Body of pancreas (tissue), 4 donors: ENCODE data around the gene LRRC47. TPM values are rescaled to one million over a fixed set of nuclear protein-coding genes. Genes with fewer than 3 reads are reported as not detected.

Experiments
- ATAC-seq: fragments of 150-250 bp; one replicate; pipeline ENCODE4 v1.9.1; 2016
- DNase-seq, 4 donors: peaks; one replicate each; pipeline ENCODE4 v3.0.0-alpha.2; 2019
- H3K27ac ChIP-seq, 4 donors: fragments of 200-600 bp; sonication (generic); 1 replicate in 3 of 4; 2 replicates in 1 of 4; pipeline versions ENCODE4 v1.5.1 to v1.6.1; 2016 to 2019; ENCODE audit warnings: mild to moderate bottlenecking in 1 of 4, mixed read lengths in 1 of 4, moderate library complexity in 1 of 4
- H3K27me3 ChIP-seq, 2 donors: fragments of 200-600 bp; sonication (generic); one replicate each; pipeline ENCODE4 v1.6.0; 2016; ENCODE audit warnings: mild to moderate bottlenecking in 1 of 2
- H3K36me3 ChIP-seq, 2 donors: fragments of 200-600 bp; sonication (generic); replicated peaks in 1 of 2; 2 replicates each; pipeline ENCODE4 v1.5.1; 2016; ENCODE audit warnings: low read depth in 2 of 2; ENCODE audit not compliant: insufficient read depth in 1 of 2
- H3K4me1 ChIP-seq: fragments of 200-600 bp; sonication (generic); one replicate; pipeline ENCODE4 v1.6.0; 2016
- H3K4me3 ChIP-seq, 2 donors: fragments of 200-600 bp; sonication (generic); 1 replicate in 1 of 2; 2 replicates in 1 of 2; pipeline ENCODE4 v1.5.1; 2016 to 2019
- H3K9me3 ChIP-seq, 3 donors: fragments of 200-600 bp; sonication (generic); 1 replicate in 2 of 3; 2 replicates in 1 of 3; pipeline ENCODE4 v1.5.1; 2016
- CTCF ChIP-seq, 7 experiments: fragments of 450-650 bp in 4 of 7; fragments of 200-600 bp in 3 of 7; sonication (generic) in 3 of 7; IDR thresholded peaks; one replicate each; pipeline ENCODE4 v1.5.1; 2016 to 2019; ENCODE audit warnings: antibody characterized with exemption in 7 of 7
- POLR2A ChIP-seq, 3 donors: fragments of 450-650 bp; IDR thresholded peaks; one replicate each; pipeline ENCODE4 v1.6.1; 2016; ENCODE audit warnings: antibody characterized with exemption in 3 of 3, mild to moderate bottlenecking in 2 of 3
- WGBS, 2 donors: methylation state at CpG; one replicate each; pipeline ENCODE4 v1.1.5; 2017; 5-methylcytosine and 5-hydroxymethylcytosine counted together
- intact Hi-C: fragments of 100-400 bp; cut with DNase I; formaldehyde crosslinking; loops from one replicate; pipeline ENCODE4 v1.15.1; 2023
- total RNA-seq, 2 donors: library from RNA; depleted of rRNA; stranded (reverse); fragments of >200 nt; gene quantifications; one replicate each; pipeline ENCODE4 v1.1.0, GENCODE V29; 2016

LRRC47 gene
- total RNA-seq, 2 donors from 2014 or later = 40.0 to 49.4 TPM

GRCh38 chr1:3837685-3838084, 41.4 kb upstream of the LRRC47 start:
- H3K9me3 ChIP-seq = peaks cover 0 to 11% (median 0%) of the 10 kb centered on the region in 3 donors
- TF ChIP-seq CTCF (IDR thresholded peaks at IDR 0.05) = no peak
- TF ChIP-seq POLR2A (IDR thresholded peaks at IDR 0.05) = no peak
- no peak overlapping the region for H3K4me3 ChIP-seq
- intact Hi-C loops = no loop called here
- WGBS, 2 donors = 91 to 95% methylated on average over 1 of the region's 1 CpG
- H3K27me3 ChIP-seq = no peaks in the 10 kb centered on the region
- no peak for DNase-seq
- ATAC-seq = no peak
- H3K36me3 ChIP-seq = peaks cover 12 to 41% of the 10 kb centered on the region in 2 donors
- H3K4me1 ChIP-seq = no peaks in the 10 kb centered on the region
- no peak overlapping the region for H3K27ac ChIP-seq

DNA sequence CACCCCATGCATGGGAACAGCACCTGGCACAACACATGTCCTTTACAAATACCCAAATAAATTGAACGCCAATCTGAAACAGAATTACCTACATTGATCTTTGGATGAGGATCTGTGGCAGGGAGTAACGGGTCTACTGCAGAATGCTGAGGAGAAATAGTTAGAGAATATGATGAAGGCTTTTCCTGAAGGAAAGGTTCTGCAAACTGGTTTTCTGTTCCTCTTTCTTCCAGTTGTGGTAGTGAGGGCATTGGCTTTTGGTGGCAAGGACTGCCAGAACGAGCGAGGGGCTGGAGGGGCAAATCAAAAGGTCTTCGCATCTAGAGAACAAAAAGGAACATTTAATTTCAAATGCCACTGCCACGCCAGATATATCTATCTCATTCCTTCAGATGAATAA, 40.9 kb upstream of the LRRC47 start:
- DNase-seq = no peak
- Histone ChIP-seq H3K9me3 (peaks cover 0 to 11% (median 0%) of the 10 kb centered on the region in 3 donors), H3K27me3 (no peaks in the 10 kb centered on the region), H3K27ac (no peak overlapping the region), H3K36me3 (peaks cover 12 to 39% of the 10 kb centered on the region in 2 donors), H3K4me1 (no peaks in the 10 kb centered on the region), H3K4me3 (no peak overlapping the region)
- 96 to 98% methylated on average over 6 of the region's 6 CpGs for WGBS, 2 donors
- intact Hi-C loops = no loop called here
- ATAC-seq = no peak
- TF ChIP-seq CTCF (IDR thresholded peaks at IDR 0.05) = no peak
- TF ChIP-seq POLR2A (IDR thresholded peaks at IDR 0.05) = no peak

DNA sequence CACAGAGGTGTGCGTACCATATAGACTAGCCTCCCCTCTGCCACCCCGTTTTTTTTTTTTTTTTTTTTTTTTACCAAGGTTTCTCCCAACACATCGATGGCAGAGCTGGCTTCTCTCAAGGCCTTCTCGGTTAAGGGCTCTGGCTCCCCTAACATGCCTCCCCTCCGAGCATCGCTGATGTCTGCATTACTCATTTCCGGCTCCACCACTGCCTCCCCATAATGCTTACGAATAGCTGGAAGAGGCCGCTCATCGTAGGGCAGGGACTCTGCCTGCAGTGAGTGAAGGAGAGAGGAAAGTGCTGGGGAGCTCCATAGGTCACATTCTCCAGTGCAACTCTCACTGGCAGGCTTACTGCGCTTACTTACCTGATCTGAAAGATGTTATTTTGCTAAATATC, 40.1 kb upstream of the LRRC47 start:
- no peak for DNase-seq
- Histone ChIP-seq H3K36me3 (peaks cover 12 to 36% of the 10 kb centered on the region in 2 donors), H3K4me1 (no peaks in the 10 kb centered on the region), H3K27ac (no peak overlapping the region), H3K27me3 (no peaks in the 10 kb centered on the region), H3K9me3 (peaks cover 0 to 11% (median 0%) of the 10 kb centered on the region in 3 donors), H3K4me3 (no peak overlapping the region)
- TF ChIP-seq CTCF (IDR thresholded peaks at IDR 0.05) (no peak), POLR2A (IDR thresholded peaks at IDR 0.05) (no peak)
- intact Hi-C loops = no loop called here
- no peak for ATAC-seq
- WGBS, 2 donors = 96 to 98% methylated on average over 11 of the region's 11 CpGs

GRCh38 chr1:3834701-3835100, 38.4 kb upstream of the LRRC47 start:
- H3K27me3 ChIP-seq = no peaks in the 10 kb centered on the region
- peaks cover 0 to 11% (median 0%) of the 10 kb centered on the region in 3 donors for H3K9me3 ChIP-seq
- no peaks in the 10 kb centered on the region for H3K4me1 ChIP-seq
- H3K27ac ChIP-seq = no peak overlapping the region
- no peak overlapping the region for H3K4me3 ChIP-seq
- 95 to 99% methylated on average over 10 of the region's 10 CpGs for WGBS, 2 donors
- intact Hi-C loops = no loop called here
- no peak for DNase-seq
- ATAC-seq = no peak
- TF ChIP-seq CTCF (IDR thresholded peaks at IDR 0.05) = no peak
- no peak for TF ChIP-seq POLR2A (IDR thresholded peaks at IDR 0.05)
- peaks cover 16 to 38% of the 10 kb centered on the region in 2 donors for H3K36me3 ChIP-seq

DNA sequence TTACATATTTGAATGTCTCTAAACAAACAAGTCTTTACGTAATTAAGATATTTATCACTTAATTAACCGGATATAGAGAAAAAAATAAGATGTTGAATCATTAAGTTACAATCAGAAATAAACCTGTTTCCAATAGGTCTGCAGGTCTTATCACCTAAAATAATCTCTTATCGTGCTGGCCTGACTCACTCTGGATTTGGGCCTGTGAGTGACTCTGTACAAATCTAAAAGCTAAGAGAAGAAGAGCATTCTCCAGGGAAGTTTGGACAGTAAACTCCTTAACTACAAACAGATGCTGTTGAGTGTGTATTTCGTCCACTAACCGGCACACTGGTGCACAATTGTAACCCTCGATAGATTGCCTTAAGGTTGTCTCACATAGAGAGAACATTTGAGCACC, 35.4 kb upstream of the LRRC47 start:
- Histone ChIP-seq H3K4me1 (no peaks in the 10 kb centered on the region), H3K4me3 (no peak overlapping the region), H3K9me3 (no peaks in the 10 kb centered on the region), H3K27me3 (no peaks in the 10 kb centered on the region), H3K27ac (no peak overlapping the region), H3K36me3 (peaks cover 4 to 21% of the 10 kb centered on the region in 2 donors)
- ATAC-seq (no peak), DNase-seq (no peak)
- intact Hi-C loops = no loop called here
- TF ChIP-seq CTCF (IDR thresholded peaks at IDR 0.05) (no peak), POLR2A (IDR thresholded peaks at IDR 0.05) (no peak)
- WGBS, 2 donors = 65 to 68% methylated on average over 6 of the region's 6 CpGs
